Caco-2 (cell line): ENCODE measurements around the gene CBR4. TPM values are rescaled to one million over a fixed set of nuclear protein-coding genes. Genes with fewer than 3 reads are reported as not detected.
A peak's percentile ranks its signal among the peaks of the same experiment; 100 is the strongest.

Experiments used
- BruUV-seq: library from RNA; stranded (reverse); fragments of 400-500 nt; replicated peaks from 2 replicates; lab custom pipeline; 2021; lab: Mats Ljungman, UMichigan
- CTCF ChIA-PET: fragments of 300-600 bp; sonication (Branson Sonifier 250); formaldehyde crosslinking; loops from one replicate; lab custom pipeline; 2022; ENCODE audit warnings: antibody characterized with exemption; lab: Charles Lee
- POLR2A ChIA-PET: fragments of 300-600 bp; sonication (Branson Sonifier 250); formaldehyde crosslinking; loops from one replicate; lab custom pipeline; 2022; ENCODE audit warnings: antibody characterized with exemption; lab: Charles Lee
- DNase-seq, 2 experiments: peaks; one replicate each; pipeline versions ENCODE4 v3.0.0 to v3.0.0-alpha.2; 2020 to 2022
- H3K27me3 ChIP-seq: replicated peaks from 2 replicates; pipeline ENCODE4 v1.6.0; 2011; ENCODE audit warnings: low read length; ENCODE audit not compliant: control insufficient read depth, insufficient read depth
- H3K36me3 ChIP-seq: 2 replicates; pipeline ENCODE4 v1.5.1; 2011; ENCODE audit warnings: low read length; ENCODE audit not compliant: control insufficient read depth, insufficient read depth
- H3K4me1 ChIP-seq: fragments of 250-450 bp; sonication (Bioruptor Pico); 2 replicates; pipeline ENCODE4 v1.5.1; 2020; ENCODE audit warnings: mild to moderate bottlenecking
- H3K4me3 ChIP-seq: 2 replicates; pipeline ENCODE4 v1.5.1; 2011; ENCODE audit warnings: low read depth, mild to moderate bottlenecking, control low read depth, low read length
- H3K9me3 ChIP-seq: fragments of 250-450 bp; sonication (Bioruptor Pico); 2 replicates; pipeline ENCODE4 v1.5.1; 2020; ENCODE audit warnings: mild to moderate bottlenecking, moderate library complexity
- H3K27ac Mint-ChIP-seq: one replicate; pipeline ENCODE4 v1.8.0; 2022; ENCODE audit warnings: mixed read lengths; ENCODE audit not compliant: unreplicated experiment
- H3K27me3 Mint-ChIP-seq: one replicate; pipeline ENCODE4 v1.8.0; 2022; ENCODE audit warnings: mixed read lengths; ENCODE audit not compliant: insufficient read depth, unreplicated experiment
- H3K36me3 Mint-ChIP-seq: one replicate; pipeline ENCODE4 v1.8.0; 2022; ENCODE audit warnings: mild to moderate bottlenecking, mixed read lengths; ENCODE audit not compliant: insufficient read depth, unreplicated experiment
- H3K4me1 Mint-ChIP-seq: one replicate; pipeline ENCODE4 v1.8.0; 2022; ENCODE audit warnings: low read depth, mixed read lengths; ENCODE audit not compliant: unreplicated experiment
- H3K4me3 Mint-ChIP-seq: one replicate; pipeline ENCODE4 v1.8.0; 2022; ENCODE audit warnings: mild to moderate bottlenecking, moderate library complexity, mixed read lengths; ENCODE audit not compliant: unreplicated experiment
- H3K9me3 Mint-ChIP-seq: one replicate; pipeline ENCODE4 v1.8.0; 2022; ENCODE audit warnings: mixed read lengths; ENCODE audit not compliant: unreplicated experiment
- CTCF ChIP-seq, 2 experiments: fragments of 200-600 bp in 1 of 2; IDR thresholded peaks; 1 replicate in 1 of 2; 2 replicates in 1 of 2; pipeline versions ENCODE4 v1.5.1 to v1.8.0; 2011 to 2022; ENCODE audit warnings: antibody characterized with exemption in 1 of 2, control low read depth in 1 of 2, inconsistent platforms in 1 of 2, low read depth in 1 of 2, low read length in 1 of 2, mild to moderate bottlenecking in 1 of 2, moderate library complexity in 1 of 2; ENCODE audit not compliant: insufficient read depth in 1 of 2, severe bottlenecking in 1 of 2, unreplicated experiment in 1 of 2
- intact Hi-C: fragments of 100-400 bp; cut with micrococcal nuclease; formaldehyde crosslinking; loops from one replicate; pipeline ENCODE4 v1.10.0; 2022; ENCODE audit not compliant: unreplicated experiment
- total RNA-seq: library from RNA; stranded (reverse); gene quantifications from 2 replicates; pipeline ENCODE4 v1.2.3, GENCODE V29; 2022

The CBR4 gene
- total RNA-seq, 1 experiment from 2014 or later: 22.5 TPM

- Mint-ChIP-seq H3K27me3 (no peaks in the 10 kb centered on the region), H3K9me3 (no peaks in the 10 kb centered on the region), H3K4me3 (no peak overlapping the region), H3K36me3 (peaks cover 31% of the 10 kb centered on the region), H3K27ac (no peak overlapping the region), H3K4me1 (peaks cover 6% of the 10 kb centered on the region)
- ChIA-PET POLR2A (interaction anchor here (1.2 kb wide), 1 partner anchor 10 kb away, joined by 4 read pairs; the partner anchor contains the start of gene CBR4), CTCF (interaction anchor here (2.0 kb wide), 1 partner anchor 10 kb away, joined by 9 read pairs; the partner anchor contains the start of gene CBR4)
- Histone ChIP-seq H3K36me3 (peaks cover under 1% of the 10 kb centered on the region; the same call in 1 of the 2 replicates), H3K9me3 (no peaks in the 10 kb centered on the region), H3K27me3 (no peaks in the 10 kb centered on the region), H3K4me1 (peaks cover 7% of the 10 kb centered on the region; the same call in 1 of the 2 replicates), H3K4me3 (no peak overlapping the region)
- no peak for DNase-seq
- TF ChIP-seq CTCF (IDR thresholded peaks at IDR 0.05; ENCODE audit: insufficient read depth in 1 of 2, low read depth in 1 of 2, low read length in 1 of 2, severe bottlenecking in 1 of 2, unreplicated experiment in 1 of 2): no peak
- no TSS peak for BruUV-seq
- intact Hi-C loops: no loop called here
These were observed 10.2 kb downstream of the CBR4 start for GRCh38 chr4:168999809-169000208.

GRCh38 chr4:168998596-168998995 lies 11.5 kb downstream of the CBR4 start:
- no peaks in the 10 kb centered on the region for H3K27me3 ChIP-seq
- POLR2A ChIA-PET: no interaction called here
- H3K4me1 ChIP-seq: 0 out of 2 replicates have a peak, but pooled peaks cover 4% of the 10 kb centered on the region
- Mint-ChIP-seq H3K27me3 (no peaks in the 10 kb centered on the region), H3K27ac (no peak overlapping the region), H3K4me3 (no peak overlapping the region), H3K36me3 (peaks cover 24% of the 10 kb centered on the region), H3K4me1 (peaks cover 6% of the 10 kb centered on the region), H3K9me3 (no peaks in the 10 kb centered on the region)
- TF ChIP-seq CTCF (IDR thresholded peaks at IDR 0.05; ENCODE audit: insufficient read depth in 1 of 2, low read depth in 1 of 2, low read length in 1 of 2, severe bottlenecking in 1 of 2, unreplicated experiment in 1 of 2): no peak
- no peak overlapping the region for H3K4me3 ChIP-seq
- intact Hi-C loops: no loop called here
- BruUV-seq: no TSS peak
- peaks cover 1% of the 10 kb centered on the region; the same call in 1 of the 2 replicates for H3K36me3 ChIP-seq
- DNase-seq: no peak
- H3K9me3 ChIP-seq: no peaks in the 10 kb centered on the region
- CTCF ChIA-PET: no interaction called here

DNA sequence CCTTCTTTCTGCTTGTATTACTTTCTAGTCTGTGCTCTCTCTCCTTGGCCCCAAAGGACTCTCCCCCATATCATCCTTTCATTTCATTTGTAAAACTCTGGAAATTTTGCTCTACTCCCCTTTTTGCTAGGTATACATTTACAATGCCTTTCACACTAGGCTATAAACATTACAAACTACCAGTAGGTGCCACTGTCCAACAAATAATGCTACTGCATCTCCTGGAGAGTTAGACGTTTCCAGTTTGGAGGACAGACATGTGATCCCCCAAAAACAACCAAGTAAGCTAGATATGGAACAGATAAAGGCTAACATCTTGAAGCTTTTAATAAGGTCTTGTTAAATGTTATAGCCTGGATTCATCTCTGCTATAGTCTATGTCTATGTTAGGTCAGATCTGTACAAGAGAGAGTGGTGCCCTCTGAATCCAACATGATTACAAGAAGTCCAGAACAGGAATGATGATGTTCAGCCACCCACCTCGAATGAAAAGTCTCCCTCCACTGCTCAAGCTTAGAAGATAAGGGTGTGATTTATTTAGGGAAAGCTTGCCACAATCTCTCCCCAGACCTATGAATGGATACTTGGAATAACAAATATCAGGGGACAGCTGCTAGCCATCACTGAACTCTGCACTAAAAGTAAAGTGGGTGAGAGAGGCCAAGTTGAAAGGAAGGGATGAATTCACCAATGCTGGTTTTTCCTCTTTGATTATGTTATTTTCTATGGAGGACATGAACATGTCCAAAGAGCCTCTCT lies 14.3 kb downstream of the CBR4 start:
- no peak for TF ChIP-seq CTCF (IDR thresholded peaks at IDR 0.05; ENCODE audit: insufficient read depth in 1 of 2, low read depth in 1 of 2, low read length in 1 of 2, severe bottlenecking in 1 of 2, unreplicated experiment in 1 of 2)
- H3K36me3 Mint-ChIP-seq: peaks cover 6% of the 10 kb centered on the region
- peaks cover 6% of the 10 kb centered on the region for H3K4me1 Mint-ChIP-seq
- no peak overlapping the region for H3K4me3 Mint-ChIP-seq
- H3K27me3 Mint-ChIP-seq: no peaks in the 10 kb centered on the region
- no peaks in the 10 kb centered on the region for H3K27me3 ChIP-seq
- no peaks in the 10 kb centered on the region for H3K9me3 ChIP-seq
- POLR2A ChIA-PET: no interaction called here
- CTCF ChIA-PET: no interaction called here
- peaks cover 1% of the 10 kb centered on the region; the same call in 1 of the 2 replicates for H3K36me3 ChIP-seq
- H3K27ac Mint-ChIP-seq: no peak overlapping the region
- 0 out of 2 replicates have a peak, but pooled peaks cover 4% of the 10 kb centered on the region for H3K4me1 ChIP-seq
- peak in 1 of 2 experiments; percentile 10 for DNase-seq
- no TSS peak for BruUV-seq
- intact Hi-C loops: no loop called here
- no peak overlapping the region for H3K4me3 ChIP-seq
- H3K9me3 Mint-ChIP-seq: no peaks in the 10 kb centered on the region
